Astrocyte (in vitro differentiated cells and primary cell): Measurements from ENCODE around the gene LMF1. TPM values are rescaled to one million over a fixed set of nuclear protein-coding genes. Genes with fewer than 3 reads are reported as not detected.

Experiments
- DNase-seq: peaks from one replicate; pipeline ENCODE4 v3.0.0-alpha.2; 2010; ENCODE audit warnings: low read depth
- FAIRE-seq: peaks from 2 replicates; lab custom pipeline; 2011; peaks lifted over from hg19 to GRCh38; lab: Jason Lieb, UNC
- H2AFZ ChIP-seq: 2 replicates; pipeline ENCODE4 v1.6.0; 2012; ENCODE audit warnings: low read depth, low read length, inconsistent platforms
- H3K27ac ChIP-seq: 2 replicates; pipeline ENCODE4 v1.5.1; 2011; ENCODE audit warnings: low read depth, low read length, inconsistent platforms
- H3K27me3 ChIP-seq: 2 replicates; pipeline ENCODE4 v1.6.0; 2011; ENCODE audit warnings: low read length, inconsistent platforms; ENCODE audit not compliant: insufficient read depth
- H3K36me3 ChIP-seq: 2 replicates; pipeline ENCODE4 v1.5.1; 2011; ENCODE audit warnings: low read length, inconsistent platforms; ENCODE audit not compliant: insufficient read depth
- H3K4me1 ChIP-seq: 2 replicates; pipeline ENCODE4 v1.5.1; 2011; ENCODE audit warnings: low read length, inconsistent platforms; ENCODE audit not compliant: insufficient read depth
- H3K4me2 ChIP-seq: 2 replicates; pipeline ENCODE4 v1.6.0; 2012; ENCODE audit warnings: low read length, inconsistent platforms
- H3K4me3 ChIP-seq: 2 replicates; pipeline ENCODE4 v1.5.1; 2011; ENCODE audit warnings: low read depth, mild to moderate bottlenecking, low read length, inconsistent platforms; ENCODE audit not compliant: insufficient read depth
- H3K79me2 ChIP-seq: 2 replicates; pipeline ENCODE4 v1.6.0; 2012; ENCODE audit warnings: mild to moderate bottlenecking, low read length, inconsistent platforms; ENCODE audit not compliant: insufficient read depth
- H3K9ac ChIP-seq: 2 replicates; pipeline ENCODE4 v1.6.0; 2012; ENCODE audit warnings: mild to moderate bottlenecking, low read length, inconsistent platforms
- H3K9me3 ChIP-seq: 2 replicates; pipeline ENCODE4 v1.5.1; 2012; ENCODE audit warnings: low read depth, mild to moderate bottlenecking, low read length, inconsistent platforms; ENCODE audit not compliant: insufficient read depth
- H4K20me1 ChIP-seq: 2 replicates; pipeline ENCODE4 v1.6.0; 2012; ENCODE audit warnings: low read length, inconsistent platforms; ENCODE audit not compliant: insufficient read depth
- H3K27ac Mint-ChIP-seq: one replicate; pipeline ENCODE4 v1.8.0; 2021; ENCODE audit warnings: mild to moderate bottlenecking, mixed read lengths; ENCODE audit not compliant: unreplicated experiment
- H3K27me3 Mint-ChIP-seq: one replicate; pipeline ENCODE4 v1.8.0; 2021; ENCODE audit warnings: low read depth, mixed read lengths; ENCODE audit not compliant: unreplicated experiment
- H3K36me3 Mint-ChIP-seq: one replicate; pipeline ENCODE4 v1.8.0; 2021; ENCODE audit warnings: low read depth, mixed read lengths; ENCODE audit not compliant: unreplicated experiment
- H3K4me1 Mint-ChIP-seq: one replicate; pipeline ENCODE4 v1.8.0; 2021; ENCODE audit warnings: low read depth, mixed read lengths; ENCODE audit not compliant: unreplicated experiment
- H3K4me3 Mint-ChIP-seq: one replicate; pipeline ENCODE4 v1.8.0; 2021; ENCODE audit warnings: mild to moderate bottlenecking, moderate library complexity, mixed read lengths; ENCODE audit not compliant: unreplicated experiment
- H3K9me3 Mint-ChIP-seq: one replicate; pipeline ENCODE4 v1.8.0; 2021; ENCODE audit warnings: mild to moderate bottlenecking, mixed read lengths; ENCODE audit not compliant: unreplicated experiment
- CTCF ChIP-seq: IDR thresholded peaks from 2 replicates; pipeline ENCODE4 v1.5.1; 2011; ENCODE audit warnings: low read depth, mild to moderate bottlenecking, inconsistent platforms, low read length, moderate library complexity; ENCODE audit not compliant: insufficient read depth
- EZH2 ChIP-seq: IDR thresholded peaks from 2 replicates; pipeline ENCODE4 v1.6.1; 2012; ENCODE audit warnings: mild to moderate bottlenecking, low read length, inconsistent platforms; ENCODE audit not compliant: insufficient read depth
- total RNA-seq: library from RNA; stranded (reverse); gene quantifications from 2 replicates; pipeline ENCODE4 v1.2.1, GENCODE V29; 2021

LMF1 gene
- total RNA-seq, 1 donor from 2014 or later: 12.6 TPM

DNA sequence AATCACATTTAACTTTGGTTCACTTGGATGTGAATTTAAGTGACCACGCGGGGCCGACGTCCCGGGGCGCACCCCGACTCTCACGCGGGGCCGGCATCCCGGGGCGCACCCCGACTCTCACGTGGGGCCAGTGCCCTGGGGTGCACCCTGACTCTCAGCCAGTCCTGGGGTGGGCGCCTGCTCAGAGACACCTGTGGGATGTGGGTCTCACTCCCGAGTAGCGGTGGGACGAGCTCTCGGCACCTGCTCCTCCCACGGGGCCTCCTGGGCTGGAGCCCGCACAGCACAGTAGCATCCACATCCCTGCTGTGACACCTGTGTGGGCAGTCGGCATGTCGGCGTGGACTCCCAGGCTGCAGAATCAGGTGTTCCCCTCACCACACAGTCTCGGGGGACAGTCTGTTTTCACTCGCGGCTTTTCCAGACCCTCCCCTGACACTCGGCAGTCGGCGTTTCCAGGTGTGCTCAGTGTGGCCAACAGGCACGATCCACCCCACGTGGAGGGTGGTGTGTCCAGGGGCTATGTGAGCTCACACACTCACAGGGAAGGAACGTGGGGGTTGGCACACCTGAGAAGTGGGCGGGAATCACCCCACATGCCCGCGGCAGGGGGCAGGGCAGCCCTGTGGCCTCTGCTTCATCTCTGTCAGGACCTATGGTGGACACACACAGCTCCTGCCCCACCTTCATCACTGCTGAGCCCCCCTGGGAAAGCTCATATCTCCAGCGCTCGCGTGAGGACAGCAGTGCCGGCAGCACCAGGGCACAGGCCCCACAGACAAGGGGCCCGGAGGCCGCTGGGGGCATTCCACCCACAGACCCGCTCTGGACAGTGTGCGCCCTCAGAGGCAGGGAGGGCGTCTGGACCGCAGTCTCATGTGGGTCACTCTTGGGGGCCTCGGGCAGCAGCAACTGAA lies 51.8 kb downstream of the LMF1 start:
- TF ChIP-seq CTCF (no peak), EZH2 (no peak)
- peaks cover 17% of the 10 kb centered on the region for H3K36me3 Mint-ChIP-seq
- no peak overlapping the region for H3K4me3 Mint-ChIP-seq
- H3K27ac Mint-ChIP-seq: no peak overlapping the region
- H3K9me3 ChIP-seq: peaks cover 3% of the 10 kb centered on the region
- no peak overlapping the region for H3K9ac ChIP-seq
- peaks cover 11% of the 10 kb centered on the region for H3K4me1 Mint-ChIP-seq
- peaks cover 4% of the 10 kb centered on the region for H3K9me3 Mint-ChIP-seq
- H3K27me3 ChIP-seq: no peaks in the 10 kb centered on the region
- no peak for DNase-seq
- peaks cover 10% of the 10 kb centered on the region for H3K4me1 ChIP-seq
- no peak overlapping the region for H3K4me3 ChIP-seq
- no peak for FAIRE-seq
- peaks cover 4% of the 10 kb centered on the region for H4K20me1 ChIP-seq
- H3K27me3 Mint-ChIP-seq: no peaks in the 10 kb centered on the region
- no peak overlapping the region for H3K4me2 ChIP-seq
- H2AFZ ChIP-seq: no peak overlapping the region
- H3K36me3 ChIP-seq: no peaks in the 10 kb centered on the region
- no peaks in the 10 kb centered on the region for H3K79me2 ChIP-seq
- no peak overlapping the region for H3K27ac ChIP-seq

- Histone ChIP-seq H3K36me3 (no peaks in the 10 kb centered on the region), H2AFZ (no peak overlapping the region), H3K9ac (no peak overlapping the region), H4K20me1 (peaks cover 4% of the 10 kb centered on the region), H3K9me3 (no peaks in the 10 kb centered on the region), H3K79me2 (no peaks in the 10 kb centered on the region), H3K27ac (no peak overlapping the region), H3K4me1 (peaks cover 10% of the 10 kb centered on the region), H3K27me3 (no peaks in the 10 kb centered on the region), H3K4me2 (peak overlapping the region; percentile 30), H3K4me3 (no peak overlapping the region)
- FAIRE-seq (no peak), DNase-seq (no peak)
- peaks cover 11% of the 10 kb centered on the region for H3K4me1 Mint-ChIP-seq
- H3K27me3 Mint-ChIP-seq: no peaks in the 10 kb centered on the region
- H3K4me3 Mint-ChIP-seq: no peak overlapping the region
- no peak overlapping the region for H3K27ac Mint-ChIP-seq
- peaks cover 13% of the 10 kb centered on the region for H3K36me3 Mint-ChIP-seq
- peaks cover 3% of the 10 kb centered on the region for H3K9me3 Mint-ChIP-seq
- TF ChIP-seq EZH2 (no peak), CTCF (no peak)
Observed at GRCh38 chr16:918068-918467, 52.7 kb downstream of the LMF1 start.

DNA sequence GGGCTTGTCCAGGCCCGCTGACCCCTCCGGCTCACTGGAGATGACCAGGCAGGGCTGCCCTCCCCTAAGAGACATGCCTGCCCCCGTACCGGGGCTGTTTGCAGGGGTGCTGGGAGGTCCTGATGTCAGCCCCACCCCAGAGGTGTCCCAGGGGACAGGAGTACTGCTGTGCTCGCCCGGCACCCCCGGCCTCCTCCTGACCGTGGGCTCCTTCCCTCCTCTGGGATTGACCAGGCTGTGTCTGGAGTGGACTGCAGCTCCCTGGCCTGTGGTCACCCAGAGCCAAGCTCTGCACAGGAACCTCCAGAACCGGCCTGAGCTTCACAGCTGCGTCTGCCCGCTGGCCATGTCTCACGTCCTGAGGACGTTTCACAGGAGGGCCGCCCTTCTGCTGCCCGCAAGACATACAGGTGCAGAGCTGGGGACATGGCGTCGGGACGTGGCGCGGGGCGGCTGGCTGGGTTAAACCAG lies 53.2 kb downstream of the LMF1 start:
- H3K9me3 ChIP-seq: no peaks in the 10 kb centered on the region
- no peak for TF ChIP-seq CTCF
- no peak for TF ChIP-seq EZH2
- no peak overlapping the region for H3K9ac ChIP-seq
- H3K9me3 Mint-ChIP-seq: peaks cover 3% of the 10 kb centered on the region
- H3K4me1 Mint-ChIP-seq: peaks cover 11% of the 10 kb centered on the region
- H3K27ac ChIP-seq: no peak overlapping the region
- peaks cover 10% of the 10 kb centered on the region for H3K4me1 ChIP-seq
- peak overlapping the region; percentile 30 for H3K4me2 ChIP-seq
- no peak for FAIRE-seq
- no peaks in the 10 kb centered on the region for H3K36me3 ChIP-seq
- H3K27ac Mint-ChIP-seq: no peak overlapping the region
- peaks cover 4% of the 10 kb centered on the region for H4K20me1 ChIP-seq
- no peak overlapping the region for H2AFZ ChIP-seq
- no peaks in the 10 kb centered on the region for H3K79me2 ChIP-seq
- H3K4me3 Mint-ChIP-seq: no peak overlapping the region
- no peaks in the 10 kb centered on the region for H3K27me3 ChIP-seq
- no peaks in the 10 kb centered on the region for H3K27me3 Mint-ChIP-seq
- no peak for DNase-seq
- H3K4me3 ChIP-seq: no peak overlapping the region
- H3K36me3 Mint-ChIP-seq: peaks cover 13% of the 10 kb centered on the region
